GM19372 (cell line): ENCODE data around the gene RFESD.

ENCODE experiments used
- ATAC-seq: cut with Tn5 transposase; IDR thresholded peaks from one replicate; pipeline ENCODE4 v1.9.1; 2021; ENCODE audit warnings: mild to moderate bottlenecking, low read depth, moderate library complexity; ENCODE audit not compliant: unreplicated experiment

Gene RFESD

GRCh38 chr5:95646569-95647431 lies at the start of gene RFESD:
TSS of gene RFESD (plus strand) at chr5:95646777. CDS start at chr5:95652272, 5,495 bp downstream.
- ATAC-seq: peak; percentile 97

- ATAC-seq: no peak
Observed at GRCh38 chr5:95599252-95599651, 47.3 kb upstream of the RFESD start.

GRCh38 chr5:95600557-95600956 lies 46.0 kb upstream of the RFESD start:
- ATAC-seq: no peak

- no peak for ATAC-seq
Observed at GRCh38 chr5:95605786-95606185, 40.8 kb upstream of the RFESD start.

- ATAC-seq: no peak
Observed at GRCh38 chr5:95606419-95606818, 40.2 kb upstream of the RFESD start.

- no peak for ATAC-seq
Observed at GRCh38 chr5:95609711-95610110, 36.9 kb upstream of the RFESD start.

- ATAC-seq: no peak
Observed at GRCh38 chr5:95610546-95610945, 36.0 kb upstream of the RFESD start.

- ATAC-seq: no peak
Observed at GRCh38 chr5:95611396-95611795, 35.2 kb upstream of the RFESD start.

- no peak for ATAC-seq
Observed at GRCh38 chr5:95613514-95613913, 33.1 kb upstream of the RFESD start.

GRCh38 chr5:95615164-95615467 lies 31.5 kb upstream of the RFESD start:
- ATAC-seq: no peak

GRCh38 chr5:95617057-95617456 lies 29.5 kb upstream of the RFESD start:
- no peak for ATAC-seq

- no peak for ATAC-seq
Observed at GRCh38 chr5:95619096-95619495, 27.5 kb upstream of the RFESD start.

GRCh38 chr5:95619514-95620029 lies 27.0 kb upstream of the RFESD start:
- ATAC-seq: no peak

- ATAC-seq: peak; percentile 57
Observed at GRCh38 chr5:95620030-95620869, 26.3 kb upstream of the RFESD start, which contains the start of gene GPR150. TSS of gene GPR150 (plus strand) at chr5:95620087. CDS start at chr5:95620276, 189 bp downstream.

GRCh38 chr5:95620870-95621838 lies 25.4 kb upstream of the RFESD start:
- ATAC-seq: peak; percentile 51

- no peak for ATAC-seq
Observed at GRCh38 chr5:95621839-95622629, 24.5 kb upstream of the RFESD start.

- no peak for ATAC-seq
Observed at GRCh38 chr5:95623706-95624105, 22.9 kb upstream of the RFESD start.

- ATAC-seq: no peak
Observed at GRCh38 chr5:95624368-95624767, 22.2 kb upstream of the RFESD start.

GRCh38 chr5:95626701-95627100 lies 19.9 kb upstream of the RFESD start:
- no peak for ATAC-seq
